Peyer's patch (tissue), 4 donors: ENCODE results near the gene GABBR2.

ENCODE experiments used
- CTCF ChIP-seq, 6 experiments: fragments of 450-650 bp in 4 of 6; fragments of 200-600 bp in 2 of 6; sonication (generic) in 1 of 6; IDR thresholded peaks; one replicate each; pipeline ENCODE4 v1.5.1; 2017 to 2019; ENCODE audit warnings: antibody characterized with exemption in 6 of 6, mild to moderate bottlenecking in 3 of 6, moderate library complexity in 1 of 6
- POLR2A ChIP-seq, 2 donors: fragments of 450-650 bp; IDR thresholded peaks; one replicate each; pipeline ENCODE4 v1.5.1; 2017; ENCODE audit warnings: antibody characterized with exemption in 2 of 2, mild to moderate bottlenecking in 2 of 2, moderate library complexity in 2 of 2

- TF ChIP-seq CTCF (IDR thresholded peaks at IDR 0.05) (no peak), POLR2A (IDR thresholded peaks at IDR 0.05) (no peak)
Observed at GRCh38 chr9:98730871-98731270, 22.1 kb upstream of the GABBR2 start.
